ENCODE results near the gene ZNF672.
"Not testable (repeated sequence)": the region's sequence is repeated elsewhere in the genome, so short reads cannot be mapped to it uniquely, and the experiment has no call there.

ZNF672 gene

DNA sequence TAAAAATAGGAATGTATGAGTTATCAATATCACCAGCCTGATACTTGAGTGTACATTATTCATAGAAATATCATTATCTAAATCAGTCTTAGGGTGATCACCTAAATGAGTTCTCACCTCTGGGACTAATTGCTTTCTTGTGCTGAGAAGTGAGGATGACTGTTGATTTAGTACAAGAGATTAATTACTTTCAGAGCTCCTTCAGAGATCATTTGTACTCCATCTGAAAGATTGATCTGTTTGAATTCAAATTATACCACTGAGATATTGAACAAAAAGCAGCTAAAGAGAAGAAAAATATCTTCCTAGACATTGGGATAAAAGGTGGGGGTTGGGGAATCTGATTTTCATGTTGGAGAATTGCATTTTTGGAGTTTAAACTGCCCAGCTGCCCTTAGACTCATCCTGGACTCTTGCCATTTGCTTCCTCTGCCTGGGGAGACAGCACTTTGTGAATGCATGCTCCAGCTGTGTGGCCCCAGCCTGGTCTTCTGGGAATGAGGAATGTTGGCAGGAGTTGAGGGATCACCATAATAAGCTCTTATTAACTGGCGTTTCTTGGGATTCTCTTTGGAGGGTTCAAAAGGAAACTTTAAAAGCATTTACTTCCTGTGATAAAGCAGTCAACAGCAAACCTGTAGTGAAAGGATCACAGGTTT, 48.3 kb downstream of the ZNF672 start:
- no peak for DNase-seq (ENCODE audit: low read depth)

DNA sequence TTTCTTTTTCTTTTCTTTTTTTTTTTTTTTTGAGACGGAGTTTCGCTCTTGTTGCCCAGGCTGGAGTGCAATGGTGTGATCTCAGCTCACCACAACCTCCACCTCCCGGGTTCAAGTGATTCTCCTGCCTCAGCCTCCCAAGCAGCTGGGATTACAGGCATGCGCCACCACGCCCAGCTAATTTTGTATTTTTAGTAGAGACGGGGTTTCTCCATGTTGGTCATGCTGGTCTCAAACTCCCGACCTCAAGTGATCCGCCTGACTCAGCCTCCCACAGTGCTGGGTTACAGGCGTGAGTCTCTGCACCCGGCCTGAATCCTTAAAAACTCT, 51.9 kb downstream of the ZNF672 start:
- not testable (repeated sequence) for DNase-seq (ENCODE audit: low read depth)

DNA sequence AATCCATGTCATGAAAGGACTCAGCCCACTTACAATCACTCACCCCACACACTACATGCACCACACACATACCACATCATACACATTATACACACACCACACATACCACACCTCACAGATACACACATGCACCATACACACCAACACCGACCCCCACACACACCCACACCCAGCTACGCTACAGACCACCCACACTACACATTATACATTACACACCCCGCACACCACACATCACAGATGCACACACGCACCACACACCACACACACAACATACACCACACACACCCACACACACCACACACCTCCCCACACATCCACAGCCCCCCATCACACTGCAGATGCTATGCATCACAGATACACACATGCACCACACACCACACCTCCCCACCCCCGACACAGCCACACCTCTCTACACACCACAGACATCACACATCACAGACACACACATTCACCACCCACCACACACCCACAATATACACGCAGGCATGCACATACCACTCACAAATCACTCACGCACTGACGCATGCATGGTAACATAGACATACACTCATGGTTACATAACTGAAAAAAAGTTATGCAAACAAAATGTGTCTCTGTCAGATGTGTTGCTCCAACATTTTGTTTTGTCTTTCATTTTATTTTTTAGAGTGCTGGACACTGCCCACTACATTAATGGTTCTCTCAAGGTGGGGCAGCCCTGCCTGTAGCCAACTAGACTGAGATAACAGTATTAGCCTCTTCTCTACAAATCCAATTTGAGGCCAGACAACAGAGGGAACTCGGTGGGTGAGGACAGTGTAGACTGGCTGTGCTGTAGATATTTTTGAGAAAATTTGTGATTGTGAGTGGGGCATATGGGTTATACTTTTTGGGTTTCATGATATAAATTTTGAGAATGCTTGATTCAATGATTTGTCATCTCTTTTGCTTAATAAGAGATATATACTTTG, 52.8 kb downstream of the ZNF672 start:
- no peak for DNase-seq (ENCODE audit: low read depth)

DNA sequence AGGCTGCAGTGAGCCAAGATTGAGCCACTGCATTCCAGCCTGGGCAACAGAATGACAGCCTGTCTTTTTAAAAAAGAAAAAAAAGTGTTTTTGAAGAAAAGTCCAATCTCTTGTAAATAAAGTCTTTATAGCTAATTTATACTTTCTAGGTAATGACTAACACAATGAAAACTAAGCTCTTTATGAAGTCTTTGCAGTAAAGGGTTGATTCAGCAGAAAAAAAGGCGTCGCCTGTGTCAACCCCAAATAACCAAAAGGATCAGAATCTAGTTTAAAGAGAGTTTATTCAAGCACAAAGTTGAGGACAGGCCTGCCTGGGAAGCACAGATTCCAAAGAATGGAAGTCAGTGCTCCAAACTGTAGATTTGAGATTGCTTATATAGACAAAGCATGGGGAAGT, 53.7 kb downstream of the ZNF672 start:
- DNase-seq (ENCODE audit: low read depth), result no peak

DNA sequence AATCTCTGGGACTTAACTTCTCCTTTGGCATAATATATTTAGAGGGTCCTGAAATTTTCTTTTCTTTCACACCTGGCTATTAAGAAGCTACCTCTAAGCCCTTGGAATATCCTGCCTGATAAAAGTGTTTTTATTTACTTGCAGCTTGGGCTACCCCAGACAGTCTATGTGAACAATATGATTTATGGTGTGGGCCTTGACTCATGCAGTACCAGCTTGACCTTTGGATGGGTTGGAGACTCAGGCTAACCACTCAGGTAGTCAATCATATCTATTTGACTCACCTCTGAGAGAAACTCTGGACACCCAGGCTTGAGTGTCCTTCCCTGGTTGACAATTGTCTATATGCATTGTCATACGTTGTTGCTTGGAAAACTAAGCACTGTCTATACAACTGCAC, 54.6 kb downstream of the ZNF672 start:
- DNase-seq (ENCODE audit: low read depth), result no peak

DNA sequence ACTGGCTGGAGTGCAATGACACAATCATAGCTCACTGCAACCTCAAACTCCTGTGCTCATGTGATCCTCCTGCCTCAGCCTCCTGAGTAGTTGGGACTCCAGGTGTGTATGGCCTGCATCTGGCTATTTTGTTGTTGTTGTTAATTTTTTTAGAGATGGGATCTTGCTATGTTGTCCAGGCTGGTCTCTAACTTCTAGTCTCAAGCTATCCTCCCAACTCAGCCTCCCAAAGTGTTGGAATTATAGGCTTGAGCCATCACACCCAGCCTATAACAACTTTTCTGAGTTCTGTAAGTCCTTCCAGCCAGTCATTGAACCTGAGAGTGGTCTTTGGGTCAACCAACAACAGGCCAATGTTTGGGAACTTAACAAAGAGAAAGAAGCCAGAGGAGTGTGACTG, 56.8 kb downstream of the ZNF672 start:
- no peak for DNase-seq (ENCODE audit: low read depth)

DNA sequence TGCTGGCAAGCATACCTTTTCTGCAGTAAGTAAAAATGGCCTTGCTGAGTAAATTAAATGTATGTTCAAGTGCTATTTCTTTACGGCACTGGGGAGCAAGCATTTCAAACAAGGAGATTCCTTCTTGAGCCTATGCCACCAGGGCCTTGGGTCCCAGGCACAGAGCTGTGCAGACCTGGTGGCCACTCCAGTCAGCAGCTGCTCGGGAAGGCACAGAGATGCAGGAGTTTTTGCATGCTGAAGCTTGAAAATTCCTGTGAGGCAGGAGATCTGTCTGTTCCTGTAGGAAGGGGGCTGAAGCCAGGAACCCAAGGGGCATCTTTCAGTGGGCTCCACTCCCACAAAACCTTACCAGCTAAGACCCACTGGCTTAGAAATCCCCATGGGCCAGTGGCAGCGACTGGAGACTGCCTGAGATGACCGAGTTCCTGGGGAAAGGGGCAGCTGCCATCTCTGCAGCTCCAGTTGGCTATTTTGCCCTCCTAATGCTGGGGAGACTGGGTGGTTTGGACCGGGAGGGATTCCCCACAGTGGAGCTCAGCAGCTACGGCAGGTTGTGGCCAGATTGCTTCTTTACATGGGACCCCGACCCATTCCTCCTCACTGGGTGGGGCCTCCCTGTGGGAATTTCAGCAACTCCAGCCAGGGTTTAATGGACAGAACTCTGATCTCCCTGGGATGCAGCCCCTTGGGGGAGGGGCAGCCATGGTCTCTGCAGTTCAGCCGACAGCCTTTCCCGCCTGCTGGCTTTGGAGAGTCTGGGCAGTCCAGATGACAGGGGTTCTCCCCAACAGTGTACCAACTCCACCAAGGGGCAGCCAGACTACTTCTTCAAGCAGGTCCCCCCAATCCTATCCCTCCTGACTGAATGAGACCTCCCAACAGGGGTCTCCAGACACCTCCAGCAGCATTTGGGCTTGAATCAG, 59.7 kb downstream of the ZNF672 start:
- DNase-seq (ENCODE audit: low read depth), result no peak
